ENCODE data around the gene CAMTA1.
"Not testable (repeated sequence)": the region's sequence is repeated elsewhere in the genome, so short reads cannot be mapped to it uniquely, and the experiment has no call there.

The CAMTA1 gene

DNA sequence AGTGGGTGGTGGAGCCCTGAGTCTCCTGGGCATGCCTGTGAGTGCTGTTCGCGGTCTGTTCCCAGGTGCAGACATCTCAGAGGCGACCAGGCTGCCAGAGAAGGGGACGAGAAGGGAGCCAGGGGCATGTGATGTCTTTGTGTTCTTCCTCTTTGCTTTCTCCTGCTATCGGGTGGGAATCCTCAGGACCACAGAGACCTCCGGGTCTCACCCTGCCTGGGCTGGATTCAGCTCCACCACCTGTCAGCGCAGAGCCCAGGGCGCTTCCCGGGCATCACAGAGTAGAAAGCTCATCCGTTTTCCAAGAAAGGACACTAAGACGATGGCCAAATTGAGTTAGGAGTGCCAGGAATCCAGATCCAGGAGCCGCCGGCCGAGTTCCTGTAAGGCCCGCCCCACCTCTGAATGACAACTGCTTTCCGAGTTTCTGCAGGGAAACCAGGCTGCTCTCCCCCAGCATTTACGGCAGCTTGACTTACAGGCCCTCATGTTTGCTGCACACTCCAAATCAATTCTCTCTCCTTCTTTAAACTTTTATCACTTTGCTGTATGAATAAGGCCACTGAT, 130.8 kb downstream of the CAMTA1 start:
- Histone ChIP-seq H3K9ac (ENCODE audit: low read length in 5 of 5) (no peak overlapping the region), H3K27me3 (ENCODE audit: control insufficient read depth in 5 of 5, insufficient read depth in 4 of 5, low read length in 5 of 5) (peaks cover 0 to 39% (median 16%) of the 10 kb centered on the region in 5 donors), H3K27ac (ENCODE audit: low read depth, low read length) (no peak overlapping the region), H3K4me1 (ENCODE audit: control insufficient read depth in 5 of 5, insufficient read depth in 5 of 5, low read length in 5 of 5) (peaks cover 1 to 16% (median 9%) of the 10 kb centered on the region in 5 donors), H3K9me3 (ENCODE audit: control insufficient read depth in 5 of 5, low read length in 5 of 5) (peaks cover 4 to 7% (median 6%) of the 10 kb centered on the region in 5 donors), H3K4me3 (ENCODE audit: low read depth in 1 of 5, low read length in 5 of 5) (no peak overlapping the region), H3K36me3 (ENCODE audit: control insufficient read depth in 5 of 5, insufficient read depth in 5 of 5, low read length in 5 of 5) (no peaks in the 10 kb centered on the region)

DNA sequence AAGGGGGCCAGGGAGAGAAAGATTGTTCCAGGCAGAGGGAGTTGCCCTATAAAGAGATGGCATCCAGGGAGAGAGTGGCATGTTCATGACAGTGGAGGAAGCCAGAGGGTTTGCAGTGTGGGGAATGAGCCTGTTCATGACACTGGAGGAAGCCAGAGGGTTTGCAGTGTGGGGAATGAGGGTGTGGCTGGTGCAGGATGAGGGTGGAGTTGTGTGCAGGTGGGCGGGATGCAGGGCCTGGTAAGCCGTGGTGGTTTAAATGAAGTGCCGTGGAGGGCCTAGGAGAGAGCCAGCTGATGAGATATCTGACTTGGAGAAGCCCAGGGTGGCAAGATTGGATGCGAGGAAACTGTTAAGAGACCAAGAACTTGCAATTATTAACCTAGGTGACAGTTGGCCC, 131.8 kb downstream of the CAMTA1 start:
- no peak overlapping the region for H3K27ac ChIP-seq (ENCODE audit: low read depth, low read length)
- H3K27me3 ChIP-seq (ENCODE audit: control insufficient read depth in 5 of 5, insufficient read depth in 4 of 5, low read length in 5 of 5): peaks cover 0 to 33% (median 14%) of the 10 kb centered on the region in 5 donors

DNA sequence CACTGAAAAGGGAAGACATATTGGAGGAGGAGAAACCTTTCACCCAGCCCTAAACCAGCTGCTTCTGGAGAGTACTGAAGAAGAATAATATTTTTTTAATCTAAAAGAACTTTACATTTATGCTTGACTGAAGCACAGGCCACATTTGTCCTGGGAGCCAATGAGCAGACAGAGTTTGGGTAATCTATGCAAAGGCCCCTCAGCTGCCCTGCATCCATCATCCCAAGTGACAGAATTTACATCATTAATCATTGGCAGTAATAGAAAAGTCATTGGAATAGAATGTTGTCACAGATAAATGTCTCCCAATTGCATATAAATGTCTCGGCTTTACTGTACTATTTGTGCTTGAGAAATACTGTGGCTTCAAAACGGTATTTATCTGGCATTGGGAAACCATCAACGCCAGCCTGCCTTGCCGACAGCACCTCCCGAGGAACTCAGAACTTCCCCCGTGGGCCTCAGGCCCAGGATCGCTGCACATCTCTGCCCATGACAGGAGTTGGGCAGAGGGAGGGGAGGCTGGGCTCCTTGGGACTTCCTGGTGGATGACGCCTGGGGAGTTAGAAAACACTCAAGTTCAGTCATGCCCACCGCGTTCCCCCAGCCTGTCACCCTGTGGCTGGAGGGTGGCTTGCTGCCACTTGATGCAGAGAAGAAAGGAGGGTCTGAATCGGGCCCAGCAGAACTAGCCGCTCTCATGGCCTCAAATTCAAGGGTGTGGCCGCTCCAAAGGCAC, 133.1 kb downstream of the CAMTA1 start:
- Histone ChIP-seq H3K27me3 (ENCODE audit: control insufficient read depth in 5 of 5, insufficient read depth in 4 of 5, low read length in 5 of 5) (peaks cover 0 to 24% (median 9%) of the 10 kb centered on the region in 5 donors), H3K36me3 (ENCODE audit: control insufficient read depth in 5 of 5, insufficient read depth in 5 of 5, low read length in 5 of 5) (no peaks in the 10 kb centered on the region), H3K9ac (ENCODE audit: low read length in 5 of 5) (no peak overlapping the region), H3K4me1 (ENCODE audit: control insufficient read depth in 5 of 5, insufficient read depth in 5 of 5, low read length in 5 of 5) (peaks cover 1 to 17% (median 11%) of the 10 kb centered on the region in 5 donors), H3K27ac (ENCODE audit: low read depth, low read length) (no peak overlapping the region), H3K9me3 (ENCODE audit: control insufficient read depth in 5 of 5, low read length in 5 of 5) (peaks cover 4 to 6% (median 4%) of the 10 kb centered on the region in 5 donors), H3K4me3 (ENCODE audit: low read depth in 1 of 5, low read length in 5 of 5) (no peak overlapping the region)

More for the DNA sequence above, 131.8 kb downstream of the CAMTA1 start:
- Histone ChIP-seq H3K4me3 (ENCODE audit: low read depth in 1 of 5, low read length in 5 of 5) (no peak overlapping the region), H3K9me3 (ENCODE audit: control insufficient read depth in 5 of 5, low read length in 5 of 5) (peaks cover 4 to 7% (median 6%) of the 10 kb centered on the region in 5 donors), H3K36me3 (ENCODE audit: control insufficient read depth in 5 of 5, insufficient read depth in 5 of 5, low read length in 5 of 5) (no peaks in the 10 kb centered on the region), H3K4me1 (ENCODE audit: control insufficient read depth in 5 of 5, insufficient read depth in 5 of 5, low read length in 5 of 5) (peaks cover 1 to 9% (median 7%) of the 10 kb centered on the region in 5 donors), H3K9ac (ENCODE audit: low read length in 5 of 5) (no peak overlapping the region)

DNA sequence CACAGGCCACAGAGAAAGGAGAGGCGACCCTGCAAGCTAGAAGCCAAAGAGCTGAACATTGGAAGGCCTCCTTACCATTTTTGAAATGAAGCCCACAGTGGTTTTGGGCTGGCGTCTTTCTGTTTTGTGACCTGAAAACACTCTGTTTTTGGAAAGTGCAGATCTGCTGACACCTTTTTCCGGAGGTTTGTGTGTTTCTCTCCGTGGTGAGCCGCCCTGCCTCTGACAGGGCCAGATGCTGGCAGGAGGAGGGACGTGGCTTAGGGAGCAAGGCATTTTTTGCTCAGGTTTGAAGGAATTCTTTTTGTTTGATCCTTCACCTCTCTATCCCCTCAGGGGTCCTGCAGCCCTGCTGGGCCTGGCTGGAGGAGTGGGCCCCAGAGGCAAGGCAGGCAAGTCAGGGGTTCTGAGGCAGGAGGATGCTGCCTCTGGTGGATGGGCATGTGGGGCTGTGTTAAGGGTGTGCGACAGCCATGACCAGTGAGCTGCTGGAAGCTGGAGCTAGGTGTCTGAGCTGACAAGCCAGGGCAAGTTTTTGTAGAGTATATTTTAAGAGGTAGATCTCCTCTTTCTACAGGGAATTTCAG, 133.8 kb downstream of the CAMTA1 start:
- Histone ChIP-seq H3K36me3 (ENCODE audit: control insufficient read depth in 5 of 5, insufficient read depth in 5 of 5, low read length in 5 of 5) (no peaks in the 10 kb centered on the region), H3K27me3 (ENCODE audit: control insufficient read depth in 5 of 5, insufficient read depth in 4 of 5, low read length in 5 of 5) (peaks cover 0 to 22% (median 9%) of the 10 kb centered on the region in 5 donors), H3K9ac (ENCODE audit: low read length in 5 of 5) (no peak overlapping the region), H3K9me3 (ENCODE audit: control insufficient read depth in 5 of 5, low read length in 5 of 5) (no peaks in the 10 kb centered on the region), H3K4me3 (ENCODE audit: low read depth in 1 of 5, low read length in 5 of 5) (no peak overlapping the region), H3K27ac (ENCODE audit: low read depth, low read length) (no peak overlapping the region), H3K4me1 (ENCODE audit: control insufficient read depth in 5 of 5, insufficient read depth in 5 of 5, low read length in 5 of 5) (peaks cover 1 to 17% (median 12%) of the 10 kb centered on the region in 5 donors)

DNA sequence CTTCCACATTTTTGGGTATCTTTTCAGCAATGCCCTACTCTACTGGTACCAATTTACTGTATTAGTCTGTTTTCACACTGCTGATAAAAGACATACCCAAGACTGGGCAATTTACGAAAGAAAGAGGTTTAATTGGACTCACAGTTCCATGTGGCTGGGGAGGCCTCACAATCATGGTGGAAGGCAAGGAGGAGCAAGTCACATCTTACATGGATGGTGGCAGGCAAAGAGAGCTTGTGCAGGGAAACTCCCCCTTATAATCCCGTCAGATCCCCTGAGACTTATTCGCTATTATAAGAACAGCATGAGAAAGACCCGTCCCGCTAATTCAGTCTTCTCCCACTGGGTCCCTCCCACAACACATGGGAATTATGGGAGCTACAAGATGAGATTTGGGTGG, 136.3 kb downstream of the CAMTA1 start:
- peaks cover 0 to 13% (median 3%) of the 10 kb centered on the region in 5 donors for H3K27me3 ChIP-seq (ENCODE audit: control insufficient read depth in 5 of 5, insufficient read depth in 4 of 5, low read length in 5 of 5)
- not testable (repeated sequence) for H3K9me3 ChIP-seq (ENCODE audit: control insufficient read depth in 5 of 5, low read length in 5 of 5); H3K36me3 ChIP-seq (ENCODE audit: control insufficient read depth in 5 of 5, insufficient read depth in 5 of 5, low read length in 5 of 5); H3K27ac ChIP-seq (ENCODE audit: low read depth, low read length); H3K9ac ChIP-seq (ENCODE audit: low read length in 5 of 5); H3K4me3 ChIP-seq (ENCODE audit: low read depth in 1 of 5, low read length in 5 of 5)
- peaks cover 1 to 17% (median 15%) of the 10 kb centered on the region in 5 donors for H3K4me1 ChIP-seq (ENCODE audit: control insufficient read depth in 5 of 5, insufficient read depth in 5 of 5, low read length in 5 of 5)

DNA sequence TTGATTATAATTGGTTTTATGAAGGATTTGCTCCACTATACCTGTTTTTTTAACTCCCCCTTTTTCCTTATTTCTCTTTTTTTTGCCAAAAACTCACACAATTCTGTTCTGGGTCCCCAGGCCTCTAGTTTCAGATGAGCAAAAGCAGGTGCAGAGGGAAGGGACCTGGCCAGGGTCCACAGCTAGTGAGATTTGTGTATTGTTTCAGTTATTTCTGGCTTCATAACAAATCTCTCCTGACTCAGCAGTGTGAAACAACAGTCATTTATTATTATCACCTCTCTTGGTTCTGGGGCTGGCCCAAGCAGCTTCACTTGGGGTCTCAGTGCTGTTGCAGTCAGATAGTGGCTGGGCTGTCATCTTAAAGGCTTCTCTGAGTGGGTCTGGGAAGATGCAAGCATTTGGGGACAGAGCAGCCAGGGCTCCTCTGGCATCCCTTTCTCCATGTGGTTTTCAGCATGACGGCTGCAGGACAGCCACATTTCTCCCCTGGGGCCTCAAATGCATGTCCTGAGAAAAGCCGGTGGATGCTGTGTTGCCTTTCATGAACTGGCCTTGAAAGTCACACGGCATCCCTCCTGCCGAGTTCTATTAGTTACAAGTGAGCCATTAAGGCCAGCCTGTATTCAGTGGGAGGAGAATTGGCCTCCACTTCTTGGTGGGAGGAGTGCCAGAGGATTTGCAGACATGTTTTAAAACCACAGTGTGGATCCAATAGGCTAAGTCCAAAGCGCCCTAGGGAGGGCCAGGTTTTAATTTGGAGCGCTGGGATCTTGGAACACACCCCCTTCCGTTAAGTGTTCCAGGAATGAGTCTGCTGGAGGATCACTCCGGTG, 137.1 kb downstream of the CAMTA1 start:
- Histone ChIP-seq H3K4me3 (ENCODE audit: low read depth in 1 of 5, low read length in 5 of 5) (no peak overlapping the region), H3K36me3 (ENCODE audit: control insufficient read depth in 5 of 5, insufficient read depth in 5 of 5, low read length in 5 of 5) (no peaks in the 10 kb centered on the region), H3K27ac (ENCODE audit: low read depth, low read length) (no peak overlapping the region), H3K27me3 (ENCODE audit: control insufficient read depth in 5 of 5, insufficient read depth in 4 of 5, low read length in 5 of 5) (peaks cover 0 to 6% (median 3%) of the 10 kb centered on the region in 5 donors), H3K9me3 (ENCODE audit: control insufficient read depth in 5 of 5, low read length in 5 of 5) (no peaks in the 10 kb centered on the region), H3K4me1 (ENCODE audit: control insufficient read depth in 5 of 5, insufficient read depth in 5 of 5, low read length in 5 of 5) (peaks cover 1 to 17% (median 15%) of the 10 kb centered on the region in 5 donors), H3K9ac (ENCODE audit: low read length in 5 of 5) (no peak overlapping the region)

DNA sequence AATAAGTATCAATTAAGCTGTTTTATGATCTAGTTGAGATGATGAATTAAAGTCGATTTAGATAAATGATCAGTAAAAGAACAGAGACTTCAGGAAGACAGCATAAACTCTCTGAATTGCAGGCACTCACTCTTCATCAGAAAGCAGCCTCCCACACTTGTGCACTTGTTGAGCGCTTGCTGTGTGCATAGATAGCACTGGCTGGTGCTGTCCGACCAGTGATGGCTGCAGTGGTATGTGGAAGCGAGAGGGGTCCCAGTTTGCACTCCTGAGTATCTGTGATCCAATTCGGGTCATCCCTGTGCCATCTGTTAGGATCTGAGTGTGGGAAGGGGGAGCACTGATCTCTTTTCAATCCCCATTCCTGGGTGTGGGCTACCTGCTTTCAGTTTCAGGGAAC, 137.8 kb downstream of the CAMTA1 start:
- no peak overlapping the region for H3K9ac ChIP-seq (ENCODE audit: low read length in 5 of 5)
- peaks cover 0 to 7% (median 3%) of the 10 kb centered on the region in 5 donors for H3K27me3 ChIP-seq (ENCODE audit: control insufficient read depth in 5 of 5, insufficient read depth in 4 of 5, low read length in 5 of 5)
- H3K4me1 ChIP-seq (ENCODE audit: control insufficient read depth in 5 of 5, insufficient read depth in 5 of 5, low read length in 5 of 5): peaks cover 0 to 17% (median 11%) of the 10 kb centered on the region in 5 donors
- H3K27ac ChIP-seq (ENCODE audit: low read depth, low read length): no peak overlapping the region
- H3K4me3 ChIP-seq (ENCODE audit: low read depth in 1 of 5, low read length in 5 of 5): no peak overlapping the region
- H3K36me3 ChIP-seq (ENCODE audit: control insufficient read depth in 5 of 5, insufficient read depth in 5 of 5, low read length in 5 of 5): no peaks in the 10 kb centered on the region
- no peaks in the 10 kb centered on the region for H3K9me3 ChIP-seq (ENCODE audit: control insufficient read depth in 5 of 5, low read length in 5 of 5)

DNA sequence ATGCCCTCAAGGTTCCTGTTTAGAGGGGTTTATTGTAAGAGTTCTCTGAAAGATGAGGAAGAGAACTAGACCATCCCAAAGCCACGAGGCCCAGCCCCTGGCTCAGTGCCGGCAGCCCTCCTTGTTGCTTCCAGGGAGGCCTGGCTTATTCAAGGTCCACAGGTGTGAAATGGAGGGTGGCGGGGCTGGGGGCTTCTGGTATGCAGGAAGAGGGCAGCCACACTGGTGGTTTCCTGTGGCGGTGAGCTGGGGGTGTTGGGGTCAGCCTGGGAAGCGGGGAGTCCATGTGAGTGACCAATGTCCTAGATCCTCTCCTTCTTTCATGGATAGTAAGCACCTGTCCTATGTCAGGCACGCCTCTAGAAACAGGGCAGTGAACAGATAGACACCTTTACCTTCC, 138.2 kb downstream of the CAMTA1 start:
- H3K9ac ChIP-seq (ENCODE audit: low read length in 5 of 5): no peak overlapping the region
- no peak overlapping the region for H3K27ac ChIP-seq (ENCODE audit: low read depth, low read length)
- no peaks in the 10 kb centered on the region for H3K9me3 ChIP-seq (ENCODE audit: control insufficient read depth in 5 of 5, low read length in 5 of 5)
- peaks cover 0 to 17% (median 10%) of the 10 kb centered on the region in 5 donors for H3K4me1 ChIP-seq (ENCODE audit: control insufficient read depth in 5 of 5, insufficient read depth in 5 of 5, low read length in 5 of 5)
- H3K4me3 ChIP-seq (ENCODE audit: low read depth in 1 of 5, low read length in 5 of 5): no peak overlapping the region
- H3K36me3 ChIP-seq (ENCODE audit: control insufficient read depth in 5 of 5, insufficient read depth in 5 of 5, low read length in 5 of 5): no peaks in the 10 kb centered on the region
- H3K27me3 ChIP-seq (ENCODE audit: control insufficient read depth in 5 of 5, insufficient read depth in 4 of 5, low read length in 5 of 5): peaks cover 0 to 10% (median 3%) of the 10 kb centered on the region in 5 donors

DNA sequence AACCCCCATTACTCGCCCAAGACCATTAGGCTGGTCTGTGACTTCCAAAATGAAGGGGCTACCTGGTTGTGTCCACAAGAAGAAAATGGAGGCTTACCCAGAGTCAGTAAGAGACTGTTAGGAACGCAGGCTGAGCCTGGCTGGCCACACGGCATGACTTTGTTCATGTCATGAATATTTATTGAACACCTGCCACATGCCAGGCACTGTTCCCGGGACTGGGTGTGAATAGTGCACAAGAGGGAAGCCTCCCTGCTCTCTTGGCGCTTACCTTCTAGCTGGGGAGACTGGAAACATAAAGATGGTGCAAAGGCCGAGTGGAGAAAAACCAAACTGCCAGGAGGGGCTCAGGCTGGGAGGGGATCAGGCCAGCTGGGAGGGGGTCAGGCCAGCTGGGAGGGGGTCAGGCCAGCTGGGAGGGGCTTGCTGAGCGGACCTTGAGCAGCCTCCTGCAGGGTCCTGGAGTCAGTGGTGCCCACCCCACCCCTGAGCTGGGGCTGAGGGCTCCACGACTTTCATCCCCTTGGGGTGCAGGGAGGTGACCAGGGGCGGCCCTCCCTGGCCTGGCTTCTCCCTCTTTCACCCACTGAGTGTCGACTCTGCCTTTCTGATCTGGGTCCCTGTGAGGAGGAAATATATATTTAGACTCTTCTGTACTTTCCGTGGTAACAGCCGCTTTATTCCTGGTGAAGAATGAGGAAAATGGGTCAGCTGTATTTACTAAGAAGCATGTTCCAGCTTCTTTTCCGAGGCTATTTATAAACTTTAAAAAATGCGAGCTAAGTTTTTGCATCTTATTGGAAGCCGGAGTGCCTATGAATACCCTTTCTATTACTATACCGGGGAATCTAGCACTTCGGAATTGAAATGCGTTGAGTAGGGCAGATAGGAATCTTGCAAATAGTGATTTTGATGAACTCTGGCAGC, 139.0 kb downstream of the CAMTA1 start:
- H3K27me3 ChIP-seq (ENCODE audit: control insufficient read depth in 5 of 5, insufficient read depth in 4 of 5, low read length in 5 of 5): peaks cover 0 to 10% (median 3%) of the 10 kb centered on the region in 5 donors
- H3K27ac ChIP-seq (ENCODE audit: low read depth, low read length): no peak overlapping the region
- no peak overlapping the region for H3K9ac ChIP-seq (ENCODE audit: low read length in 5 of 5)
- peaks cover 0 to 17% (median 8%) of the 10 kb centered on the region in 5 donors for H3K4me1 ChIP-seq (ENCODE audit: control insufficient read depth in 5 of 5, insufficient read depth in 5 of 5, low read length in 5 of 5)
- H3K36me3 ChIP-seq (ENCODE audit: control insufficient read depth in 5 of 5, insufficient read depth in 5 of 5, low read length in 5 of 5): no peaks in the 10 kb centered on the region
- no peak overlapping the region for H3K4me3 ChIP-seq (ENCODE audit: low read depth in 1 of 5, low read length in 5 of 5)
- H3K9me3 ChIP-seq (ENCODE audit: control insufficient read depth in 5 of 5, low read length in 5 of 5): no peaks in the 10 kb centered on the region

Data from subcutaneous abdominal adipose tissue (tissue), 5 donors.